GM12873 (cell line): ENCODE measurements around the gene ATR.

Experiments
- CTCF ChIP-seq: IDR thresholded peaks from 2 replicates; pipeline ENCODE4 v1.5.1; 2012; ENCODE audit warnings: low read depth, mild to moderate bottlenecking, moderate library complexity, low read length, control low read depth; ENCODE audit not compliant: insufficient read depth; ENCODE audit errors: missing control alignments

Gene ATR

GRCh38 chr3:142615171-142615570 is 36.6 kb upstream of the ATR start:
- no peak for TF ChIP-seq CTCF

GRCh38 chr3:142614059-142614626 is 35.6 kb upstream of the ATR start:
- TF ChIP-seq CTCF: no peak

- TF ChIP-seq CTCF: no peak
Measured at GRCh38 chr3:142613491-142613890, 35.0 kb upstream of the ATR start.

GRCh38 chr3:142611206-142611605 is 32.7 kb upstream of the ATR start:
- no peak for TF ChIP-seq CTCF

GRCh38 chr3:142609136-142609535 is 30.6 kb upstream of the ATR start:
- TF ChIP-seq CTCF: no peak

GRCh38 chr3:142608631-142609030 is 30.1 kb upstream of the ATR start:
- TF ChIP-seq CTCF: no peak

- no peak for TF ChIP-seq CTCF
Measured at GRCh38 chr3:142604940-142605339, 26.4 kb upstream of the ATR start.
